ENCODE data around the gene CFAP20. TPM values are rescaled to one million over a fixed set of nuclear protein-coding genes. Genes with fewer than 3 reads are reported as not detected.

CFAP20 gene
- total and polyA plus RNA-seq, 4 donors, result 22.1 to 30.6 (median 24.6) TPM

- Histone ChIP-seq H3K27me3 (ENCODE audit: control insufficient read depth in 4 of 4, insufficient read depth in 4 of 4, low read length in 3 of 4) (no peaks in the 10 kb centered on the region), H3K4me1 (ENCODE audit: control insufficient read depth in 4 of 4, insufficient read depth in 4 of 4, low read length in 3 of 4) (peaks cover 2 to 38% (median 27%) of the 10 kb centered on the region in 4 donors), H3K36me3 (ENCODE audit: control insufficient read depth in 4 of 4, insufficient read depth in 3 of 4, low read depth in 1 of 4, low read length in 3 of 4) (peaks cover 5 to 31% (median 29%) of the 10 kb centered on the region in 4 donors), H3K4me3 (ENCODE audit: low read depth in 1 of 3, low read length in 3 of 3) (no peak overlapping the region), H3K9ac (ENCODE audit: low read depth in 1 of 2, low read length in 2 of 2) (no peak overlapping the region), H3K9me3 (ENCODE audit: control insufficient read depth in 4 of 4, low read length in 3 of 4) (no peaks in the 10 kb centered on the region), H3K27ac (ENCODE audit: low read depth in 1 of 2, low read length in 2 of 2) (no peak overlapping the region)
- no peak for DNase-seq (ENCODE audit: low spot score)
- no peak for TF ChIP-seq FOXA1 (IDR thresholded peaks at IDR 0.05)
- 81% methylated on average over 6 of the region's 6 CpGs for WGBS
These were observed 13.1 kb downstream of the CFAP20 start for GRCh38 chr16:58116081-58116480.

GRCh38 chr16:58114827-58115825 lies 14.1 kb downstream of the CFAP20 start:
- H3K27ac ChIP-seq (ENCODE audit: low read depth in 1 of 2, low read length in 2 of 2), result peak overlapping the region in 1 of 2 donors; percentile 45
- 88% methylated on average over 23 of the region's 23 CpGs for WGBS

GRCh38 chr16:58111302-58111627 lies 17.9 kb downstream of the CFAP20 start:
- 91% methylated on average over 3 of the region's 3 CpGs for WGBS
- Histone ChIP-seq H3K27ac (ENCODE audit: low read depth in 1 of 2, low read length in 2 of 2) (no peak overlapping the region), H3K4me3 (ENCODE audit: low read depth in 1 of 3, low read length in 3 of 3) (no peak overlapping the region), H3K4me1 (ENCODE audit: control insufficient read depth in 4 of 4, insufficient read depth in 4 of 4, low read length in 3 of 4) (no peaks in the 10 kb centered on the region), H3K9ac (ENCODE audit: low read depth in 1 of 2, low read length in 2 of 2) (no peak overlapping the region), H3K9me3 (ENCODE audit: control insufficient read depth in 4 of 4, low read length in 3 of 4) (no peaks in the 10 kb centered on the region), H3K36me3 (ENCODE audit: control insufficient read depth in 4 of 4, insufficient read depth in 3 of 4, low read depth in 1 of 4, low read length in 3 of 4) (peaks cover 5 to 28% (median 25%) of the 10 kb centered on the region in 4 donors), H3K27me3 (ENCODE audit: control insufficient read depth in 4 of 4, insufficient read depth in 4 of 4, low read length in 3 of 4) (no peaks in the 10 kb centered on the region)
- TF ChIP-seq MAX (IDR thresholded peaks at IDR 0.05) (no peak), RAD21 (IDR thresholded peaks at IDR 0.05) (no peak), FOXA1 (IDR thresholded peaks at IDR 0.05) (no peak), FOXA2 (IDR thresholded peaks at IDR 0.05) (no peak), HNF4A (conservative IDR thresholded peaks at IDR 0.05) (no peak), SP1 (IDR thresholded peaks at IDR 0.05) (no peak), ATF3 (IDR thresholded peaks at IDR 0.05) (no peak), RXRA (IDR thresholded peaks at IDR 0.05) (no peak), CTCF (IDR thresholded peaks at IDR 0.05; ENCODE audit: low read depth, low read length, missing input control) (no peak), NR2F2 (IDR thresholded peaks at IDR 0.05) (no peak), REST (IDR thresholded peaks at IDR 0.05) (no peak)
- no peak for DNase-seq (ENCODE audit: low spot score)

More at GRCh38 chr16:58114827-58115825, 14.1 kb downstream of the CFAP20 start:
- no peak for DNase-seq (ENCODE audit: low spot score)
- no peak for TF ChIP-seq TAF1 (conservative IDR thresholded peaks at IDR 0.05)
- TF ChIP-seq NR2F2 (IDR thresholded peaks at IDR 0.05), result peak; percentile 49
- Histone ChIP-seq H3K4me3 (ENCODE audit: low read depth in 1 of 3, low read length in 3 of 3) (no peak overlapping the region), H3K36me3 (ENCODE audit: control insufficient read depth in 4 of 4, insufficient read depth in 3 of 4, low read depth in 1 of 4, low read length in 3 of 4) (peaks cover 5 to 31% (median 29%) of the 10 kb centered on the region in 4 donors), H3K27me3 (ENCODE audit: control insufficient read depth in 4 of 4, insufficient read depth in 4 of 4, low read length in 3 of 4) (no peaks in the 10 kb centered on the region), H3K9me3 (ENCODE audit: control insufficient read depth in 4 of 4, low read length in 3 of 4) (no peaks in the 10 kb centered on the region), H3K9ac (ENCODE audit: low read depth in 1 of 2, low read length in 2 of 2) (no peak overlapping the region), H3K4me1 (ENCODE audit: control insufficient read depth in 4 of 4, insufficient read depth in 4 of 4, low read length in 3 of 4) (peaks cover 2 to 29% (median 18%) of the 10 kb centered on the region in 4 donors)

Measured in liver (tissue), 9 donors.